Peyer's patch (tissue), 4 donors: ENCODE data around the gene DOCK3. TPM values are rescaled to one million over a fixed set of nuclear protein-coding genes. Genes with fewer than 3 reads are reported as not detected.

Experiments
- DNase-seq, 3 donors: peaks; one replicate each; pipeline ENCODE4 v3.0.0-alpha.2; 2017 to 2019
- H3K27ac ChIP-seq, 4 donors: fragments of 200-600 bp; sonication (generic); one replicate each; pipeline ENCODE4 v1.5.1; 2016 to 2019
- H3K27me3 ChIP-seq, 2 donors: fragments of 200-600 bp; sonication (generic); one replicate each; pipeline ENCODE4 v1.5.1; 2019
- H3K36me3 ChIP-seq, 3 donors: fragments of 200-600 bp; sonication (generic); one replicate each; pipeline ENCODE4 v1.5.1; 2016 to 2019
- H3K4me1 ChIP-seq, 4 donors: fragments of 200-600 bp; sonication (generic); one replicate each; pipeline ENCODE4 v1.5.1; 2016 to 2019
- H3K4me3 ChIP-seq, 4 donors: fragments of 200-600 bp; sonication (generic); 1 replicate in 3 of 4; 2 replicates in 1 of 4; pipeline ENCODE4 v1.5.1; 2016 to 2019; ENCODE audit warnings: mild to moderate bottlenecking in 1 of 4
- H3K9me3 ChIP-seq, 4 donors: fragments of 200-600 bp; sonication (generic); one replicate each; pipeline ENCODE4 v1.5.1; 2016 to 2019; ENCODE audit warnings: mild to moderate bottlenecking in 1 of 4
- CTCF ChIP-seq, 6 experiments: fragments of 450-650 bp in 4 of 6; fragments of 200-600 bp in 2 of 6; sonication (generic) in 1 of 6; IDR thresholded peaks; one replicate each; pipeline ENCODE4 v1.5.1; 2017 to 2019; ENCODE audit warnings: antibody characterized with exemption in 6 of 6, mild to moderate bottlenecking in 3 of 6, moderate library complexity in 1 of 6
- POLR2A ChIP-seq, 2 donors: fragments of 450-650 bp; IDR thresholded peaks; one replicate each; pipeline ENCODE4 v1.5.1; 2017; ENCODE audit warnings: antibody characterized with exemption in 2 of 2, mild to moderate bottlenecking in 2 of 2, moderate library complexity in 2 of 2
- total RNA-seq, 4 donors: library from RNA; depleted of rRNA; stranded (reverse); fragments of >200 nt; gene quantifications; one replicate each; pipeline ENCODE4 v1.1.0, GENCODE V29; 2016

Gene DOCK3
- total RNA-seq, 4 donors from 2014 or later: 0.28 to 0.83 (median 0.40) TPM; not detected in 1

DNA sequence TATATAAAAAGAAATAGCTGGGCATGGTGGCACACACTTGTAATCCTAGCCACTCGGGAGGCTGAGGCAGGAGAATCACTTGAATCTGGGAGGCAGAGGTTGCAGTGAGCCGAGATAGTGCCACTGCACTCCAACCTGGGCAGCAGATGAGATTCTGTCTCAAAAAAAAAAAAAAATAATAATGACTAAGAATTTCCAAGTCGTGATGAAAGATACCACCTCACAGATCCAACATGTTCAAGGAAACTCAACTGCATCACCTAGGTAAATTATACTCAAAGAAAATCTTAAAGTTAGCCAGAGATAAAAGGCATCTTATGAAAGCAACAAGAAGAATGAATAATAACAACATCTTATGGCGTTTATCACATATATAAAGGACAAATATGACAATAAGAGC is 50.1 kb downstream of the DOCK3 start:
- DNase-seq: no peak
- TF ChIP-seq CTCF (IDR thresholded peaks at IDR 0.05): no peak
- TF ChIP-seq POLR2A (IDR thresholded peaks at IDR 0.05): no peak
- Histone ChIP-seq H3K27ac (no peak overlapping the region), H3K4me1 (no peaks in the 10 kb centered on the region), H3K27me3 (no peaks in the 10 kb centered on the region), H3K4me3 (no peak overlapping the region), H3K9me3 (no peaks in the 10 kb centered on the region), H3K36me3 (no peaks in the 10 kb centered on the region)

DNA sequence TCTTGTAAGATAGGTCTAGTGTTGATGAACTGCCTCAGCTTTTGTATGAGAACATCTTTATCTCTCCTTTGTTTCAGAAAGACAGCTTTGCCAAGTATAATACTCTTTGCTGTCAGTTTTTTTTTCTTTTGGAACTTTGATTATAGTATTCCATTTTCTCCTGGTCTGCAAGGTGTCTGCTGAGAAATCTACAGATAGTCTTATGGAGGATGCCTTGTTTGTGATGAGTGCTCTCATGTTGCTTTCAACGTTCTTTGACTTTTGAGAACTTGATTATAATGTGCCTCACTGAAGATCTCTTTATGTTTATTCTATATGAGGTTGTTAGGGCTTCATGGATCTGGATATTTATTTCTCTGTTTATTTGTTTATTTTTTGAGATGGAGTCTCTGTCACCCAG is 60.3 kb downstream of the DOCK3 start:
- Histone ChIP-seq H3K27ac (no peak overlapping the region), H3K4me3 (no peak overlapping the region), H3K27me3 (no peaks in the 10 kb centered on the region), H3K4me1 (no peaks in the 10 kb centered on the region), H3K36me3 (no peaks in the 10 kb centered on the region), H3K9me3 (peaks cover 0 to 4% (median 0%) of the 10 kb centered on the region in 4 donors)
- TF ChIP-seq POLR2A (IDR thresholded peaks at IDR 0.05) (no peak), CTCF (IDR thresholded peaks at IDR 0.05) (no peak)
- no peak for DNase-seq

GRCh38 chr3:50737193-50737905 is 62.6 kb downstream of the DOCK3 start:
- Histone ChIP-seq H3K9me3 (peaks cover 0 to 4% (median 0%) of the 10 kb centered on the region in 4 donors), H3K27me3 (no peaks in the 10 kb centered on the region), H3K4me1 (no peaks in the 10 kb centered on the region), H3K4me3 (no peak overlapping the region), H3K27ac (no peak overlapping the region), H3K36me3 (no peaks in the 10 kb centered on the region)
- TF ChIP-seq CTCF (IDR thresholded peaks at IDR 0.05): no peak
- TF ChIP-seq POLR2A (IDR thresholded peaks at IDR 0.05): no peak
- no peak for DNase-seq

GRCh38 chr3:50737906-50738598 is 63.3 kb downstream of the DOCK3 start:
- DNase-seq: no peak
- Histone ChIP-seq H3K27ac (no peak overlapping the region), H3K9me3 (peaks cover 0 to 4% (median 0%) of the 10 kb centered on the region in 4 donors), H3K4me1 (no peaks in the 10 kb centered on the region), H3K36me3 (no peaks in the 10 kb centered on the region), H3K4me3 (no peak overlapping the region), H3K27me3 (no peaks in the 10 kb centered on the region)
- no peak for TF ChIP-seq POLR2A (IDR thresholded peaks at IDR 0.05)
- TF ChIP-seq CTCF (IDR thresholded peaks at IDR 0.05): no peak

- TF ChIP-seq POLR2A (IDR thresholded peaks at IDR 0.05) (no peak), CTCF (IDR thresholded peaks at IDR 0.05) (no peak)
- H3K4me3 ChIP-seq: no peak overlapping the region
These were observed 68.9 kb downstream of the DOCK3 start for GRCh38 chr3:50743643-50744042.

More at GRCh38 chr3:50743643-50744042, 68.9 kb downstream of the DOCK3 start:
- Histone ChIP-seq H3K27me3 (no peaks in the 10 kb centered on the region), H3K4me1 (no peaks in the 10 kb centered on the region), H3K9me3 (no peaks in the 10 kb centered on the region), H3K36me3 (no peaks in the 10 kb centered on the region), H3K27ac (no peak overlapping the region)
- DNase-seq: no peak
